Raji (cell line): ENCODE results near the gene TUBAL3.

Experiments used
- POLR2A ChIP-seq: IDR thresholded peaks from 2 replicates; pipeline ENCODE4 v1.6.1; 2011; ENCODE audit warnings: low read depth, low read length, control low read depth; ENCODE audit not compliant: insufficient read depth

The TUBAL3 gene

DNA sequence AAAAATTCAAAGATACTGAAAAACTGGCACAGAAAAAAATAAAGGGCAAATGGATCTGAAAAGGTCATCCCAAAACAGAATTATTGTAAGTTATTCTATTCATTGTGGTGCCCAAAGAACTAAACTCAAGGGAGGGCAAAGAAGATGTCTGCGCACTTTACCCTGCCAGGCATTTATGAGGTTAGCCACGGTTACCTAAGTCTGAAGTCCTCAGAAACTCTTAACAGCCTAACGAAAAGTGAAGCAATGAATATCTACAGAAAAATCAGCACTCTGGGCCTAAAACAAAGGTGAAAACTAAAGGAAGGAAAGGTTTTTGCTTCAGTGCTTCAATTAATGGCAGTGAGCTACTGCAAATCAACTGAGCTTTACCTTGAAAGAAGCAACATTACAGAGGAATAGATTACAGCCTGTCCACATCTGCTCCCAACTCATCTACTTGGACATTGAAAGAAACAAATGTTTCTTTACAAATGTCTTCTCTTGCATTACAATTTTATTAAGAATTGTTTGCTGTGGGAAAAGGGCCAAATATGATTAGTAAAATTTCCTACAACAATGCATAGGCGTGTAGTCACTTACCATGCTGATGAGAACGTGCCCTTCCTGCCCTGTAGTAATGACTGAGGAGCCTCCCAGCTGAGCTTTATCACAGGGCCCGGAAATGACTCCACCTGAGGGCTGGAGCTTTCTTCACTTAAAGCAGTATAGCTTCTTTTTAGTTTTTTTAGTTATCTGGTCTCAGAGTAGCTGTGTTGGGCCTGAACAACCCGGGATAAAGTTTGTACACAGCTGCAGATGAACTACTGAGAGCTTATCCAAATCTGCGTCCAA is at the start of gene TUBAL3:
Gene TUBAL3, minus strand, starts transcription at position 621 of the 834 bp plus-strand sequence. Its CDS starts 36 bp downstream, at position 585.
- TF ChIP-seq POLR2A: no peak

DNA sequence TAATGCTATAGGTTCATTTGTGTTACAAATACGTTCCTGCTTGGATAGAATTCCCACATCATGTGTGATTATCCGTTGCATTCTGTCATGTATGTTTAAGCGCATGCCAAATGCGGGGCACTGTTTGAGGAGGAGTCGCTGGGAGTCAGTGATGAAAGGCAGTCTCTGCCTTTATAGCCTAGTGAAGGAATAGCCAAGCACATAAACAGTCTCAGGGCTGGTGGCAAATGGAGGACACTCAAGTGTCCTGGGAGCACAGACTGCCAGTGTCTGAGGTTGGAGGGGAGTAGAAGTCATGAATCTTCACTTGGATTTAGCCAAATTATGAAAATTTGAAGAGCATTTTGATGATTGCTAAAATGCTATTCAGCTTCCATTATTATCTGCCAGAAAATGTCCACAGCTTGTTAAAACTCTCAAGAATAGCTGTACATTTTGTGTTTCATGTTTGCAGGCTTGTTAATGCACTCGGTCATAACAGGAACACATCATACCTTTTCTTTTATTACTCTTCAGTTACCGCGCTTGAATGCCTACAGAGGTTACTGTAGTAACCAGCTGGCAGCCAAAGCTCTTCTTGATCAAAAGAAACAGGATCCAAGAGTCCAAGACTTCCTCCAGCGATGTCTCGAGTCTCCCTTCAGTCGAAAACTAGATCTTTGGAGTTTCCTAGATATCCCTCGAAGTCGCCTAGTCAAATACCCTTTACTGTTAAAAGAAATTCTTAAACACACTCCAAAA is 49.3 kb upstream of the TUBAL3 start:
- no peak for TF ChIP-seq POLR2A

DNA sequence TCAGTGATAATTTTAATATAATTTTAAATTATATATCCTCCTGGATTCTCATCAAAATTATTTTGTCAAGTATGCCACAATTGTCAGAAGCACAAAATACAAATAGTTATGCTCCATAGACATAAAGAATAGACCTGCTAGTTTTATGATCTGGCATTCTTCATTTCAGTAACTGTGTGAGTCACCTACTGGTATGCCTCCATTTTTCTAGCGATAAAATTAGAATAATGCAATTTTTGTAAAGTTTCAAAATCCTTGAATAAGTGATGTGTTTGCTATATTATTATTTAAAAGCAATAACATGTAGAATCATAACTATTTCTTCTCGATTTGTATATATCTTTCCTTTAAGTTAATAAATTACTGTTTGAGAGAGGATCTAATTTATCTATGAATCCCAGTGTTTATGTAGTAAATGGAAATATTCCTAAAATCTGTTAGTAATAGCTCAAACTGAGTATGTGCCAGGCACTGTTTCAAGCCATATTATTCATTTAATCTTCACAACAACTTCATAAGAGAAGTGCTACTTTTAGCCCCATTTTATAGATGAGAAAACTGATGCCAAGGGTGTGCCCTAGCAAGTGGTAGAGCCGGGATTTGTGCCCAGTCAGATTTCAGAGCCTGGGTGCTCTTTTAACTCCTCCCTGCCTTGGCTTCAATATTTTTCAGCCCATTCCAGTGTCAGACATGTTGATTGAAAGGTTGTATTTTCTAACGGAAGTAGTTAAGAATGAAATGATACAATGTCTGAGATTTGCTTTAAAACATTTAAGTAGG is 46.2 kb upstream of the TUBAL3 start:
- TF ChIP-seq POLR2A: no peak

DNA sequence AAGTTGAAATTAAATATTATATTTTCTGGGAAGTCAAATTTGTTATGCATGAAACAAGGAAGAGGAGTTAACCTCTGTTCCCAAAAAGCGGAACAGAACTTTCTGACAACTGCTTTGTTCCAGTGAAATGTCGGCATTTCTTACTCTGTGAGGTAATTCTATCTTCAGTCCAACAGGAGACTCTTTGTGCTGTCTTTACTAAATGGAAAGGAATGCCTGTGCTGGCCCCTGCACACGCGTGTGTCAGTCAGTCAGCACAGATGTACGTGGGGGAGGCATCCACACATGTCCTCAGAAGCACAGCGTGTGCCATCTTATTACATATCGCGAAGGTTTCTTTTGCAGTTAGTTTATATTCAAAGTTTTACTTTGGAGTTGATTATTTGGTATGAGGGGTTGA is 45.2 kb upstream of the TUBAL3 start:
- no peak for TF ChIP-seq POLR2A

DNA sequence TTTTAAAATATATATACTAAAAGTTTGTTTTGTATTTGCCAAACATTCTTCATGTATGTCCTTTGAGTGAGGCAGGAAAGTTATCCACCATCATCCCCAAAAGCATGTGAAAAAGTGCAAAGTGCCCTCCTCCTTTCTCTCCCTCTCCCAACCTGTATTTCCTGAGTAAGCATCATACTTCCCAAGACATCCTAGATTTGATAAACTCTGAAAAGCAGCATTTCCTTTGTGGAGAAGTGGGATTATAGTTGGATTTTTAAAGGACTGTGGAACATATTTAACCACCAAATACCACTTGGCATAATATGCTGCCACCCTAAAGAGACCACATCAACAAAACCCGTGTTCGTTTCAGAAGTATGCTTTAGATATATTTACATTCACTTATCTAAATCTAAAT is 44.6 kb upstream of the TUBAL3 start:
- no peak for TF ChIP-seq POLR2A

DNA sequence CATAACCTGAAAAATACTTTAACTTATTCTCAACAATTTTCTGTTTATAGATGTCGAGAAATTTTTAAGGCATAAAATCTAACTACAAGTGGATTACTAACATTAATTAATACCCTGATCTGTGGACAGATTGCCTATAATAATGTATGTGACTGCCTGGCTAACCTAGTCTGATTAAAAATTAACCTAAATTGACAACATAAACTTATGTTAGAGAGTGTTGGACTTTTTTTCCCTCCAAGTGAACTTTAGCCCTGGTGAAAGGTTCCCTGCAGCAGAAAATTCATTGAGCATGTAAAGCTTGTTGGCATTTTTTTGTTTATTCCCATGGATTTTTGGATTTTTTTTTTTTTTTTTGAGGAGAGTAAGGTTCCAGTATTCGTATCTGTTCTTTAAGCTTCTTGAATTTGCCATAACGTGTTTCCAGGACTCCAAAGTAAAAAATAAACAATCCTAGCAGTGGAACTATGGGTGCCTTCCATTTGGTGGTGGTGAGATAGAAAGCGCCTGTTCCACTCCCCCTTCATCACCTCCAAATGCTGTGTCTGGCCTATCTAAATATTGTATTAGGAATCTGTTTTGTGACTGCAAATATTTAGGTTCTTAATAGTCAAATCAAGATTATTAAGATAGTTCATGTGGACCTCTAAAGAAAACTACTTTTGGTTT is 43.8 kb upstream of the TUBAL3 start:
- no peak for TF ChIP-seq POLR2A

DNA sequence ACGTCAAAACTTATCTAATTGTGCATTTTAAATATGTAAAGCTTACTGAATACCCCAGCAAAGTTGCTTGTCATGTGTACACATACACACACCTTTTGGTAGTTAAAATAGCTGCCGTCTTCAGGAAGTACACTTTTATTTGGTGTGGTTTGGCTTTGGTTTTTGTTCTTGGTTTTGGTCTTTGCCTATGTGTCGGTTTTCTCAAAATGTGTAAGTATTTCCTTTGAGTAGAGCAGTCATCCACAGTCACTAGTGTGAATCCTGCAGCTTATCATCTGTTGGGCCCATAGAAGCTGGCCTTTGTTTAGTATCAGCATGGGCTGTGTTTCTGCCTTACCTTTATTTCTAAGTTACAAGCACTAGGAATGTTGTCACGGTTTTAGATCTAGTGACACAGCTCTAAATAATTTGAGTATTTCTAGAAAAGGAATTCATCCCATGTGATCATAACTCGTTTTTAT is 43.0 kb upstream of the TUBAL3 start:
- TF ChIP-seq POLR2A: no peak

DNA sequence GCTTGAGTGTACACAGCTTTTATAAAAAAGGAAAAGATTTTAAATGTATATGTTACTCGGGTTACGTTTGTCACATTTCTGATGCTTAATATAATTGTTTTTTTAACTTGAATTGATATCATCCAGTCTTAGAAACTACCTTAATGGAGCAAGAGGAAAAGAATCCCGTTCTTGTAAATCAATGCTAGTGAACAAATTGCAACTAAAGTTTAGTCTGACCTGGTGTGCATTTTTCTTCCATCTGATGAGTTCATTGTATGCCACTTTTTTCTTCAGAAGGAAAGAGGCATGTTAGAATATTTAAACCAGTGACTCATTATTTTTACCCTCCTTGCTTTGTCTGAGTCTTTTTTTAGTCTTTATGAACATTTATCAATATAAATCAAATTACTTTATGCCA is 42.4 kb upstream of the TUBAL3 start:
- no peak for TF ChIP-seq POLR2A

DNA sequence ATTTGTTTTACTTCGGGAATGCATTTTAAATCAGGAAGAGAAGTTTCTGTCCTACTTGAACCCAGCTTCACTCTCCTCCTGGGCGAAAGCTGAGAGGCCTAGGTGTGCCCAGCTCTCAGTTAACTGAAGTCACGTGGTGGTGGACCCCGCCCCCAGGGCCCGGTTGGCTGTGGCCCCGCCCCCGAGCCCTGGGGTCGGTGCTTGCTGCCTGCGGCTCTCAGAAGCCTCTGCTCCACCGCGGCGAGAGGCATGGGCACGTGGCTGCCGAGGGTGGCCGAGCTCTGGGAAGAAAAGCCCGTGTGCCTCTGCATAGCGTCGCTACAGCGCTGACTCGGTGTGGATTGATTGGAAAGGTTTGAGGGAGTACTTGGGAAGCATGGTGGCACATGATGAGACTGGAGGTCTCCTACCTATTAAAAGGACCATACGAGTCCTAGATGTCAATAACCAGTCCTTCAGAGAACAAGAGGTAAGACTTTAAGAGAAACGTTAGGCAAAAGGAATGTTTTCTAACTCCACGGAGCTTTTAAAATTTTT is 41.8 kb upstream of the TUBAL3 start:
- peak; percentile 92 for TF ChIP-seq POLR2A

DNA sequence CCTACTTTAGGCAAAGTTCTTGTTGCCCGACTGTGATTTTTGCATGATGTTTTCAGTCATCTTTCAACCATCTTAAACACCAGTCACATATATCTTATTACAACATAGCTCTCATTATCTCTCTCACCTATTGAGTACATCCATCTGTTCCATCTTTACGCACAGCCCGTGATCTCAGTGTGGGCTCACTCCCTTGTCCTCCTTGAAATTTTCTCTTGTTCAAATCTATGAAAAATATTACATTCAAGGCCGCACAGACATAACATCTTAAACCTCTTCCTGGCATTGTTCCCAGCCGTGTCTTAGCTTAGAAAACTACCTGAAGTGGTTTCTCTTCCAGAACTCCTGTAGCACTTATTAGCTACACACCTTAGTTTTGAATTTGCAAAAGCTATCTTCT is 40.4 kb upstream of the TUBAL3 start:
- no peak for TF ChIP-seq POLR2A

DNA sequence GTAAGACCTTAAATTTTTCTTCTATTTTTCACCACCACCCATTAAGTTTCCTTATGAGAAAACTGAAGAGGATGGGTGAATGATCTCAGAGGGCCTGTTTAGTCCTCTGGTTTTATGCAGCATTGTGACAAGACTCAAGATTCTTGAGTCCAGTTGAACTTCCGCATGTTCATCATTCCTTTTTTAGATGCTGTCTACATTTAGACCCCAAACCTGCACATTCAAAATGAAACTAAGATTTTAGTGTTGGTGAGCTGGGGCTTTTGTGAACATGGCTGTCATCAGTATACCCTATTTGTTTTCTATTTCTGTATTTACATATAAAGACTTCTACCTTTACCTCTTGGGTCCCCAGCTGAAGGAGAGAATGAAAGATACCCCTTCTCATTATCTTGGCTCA is 38.8 kb upstream of the TUBAL3 start:
- TF ChIP-seq POLR2A: no peak

DNA sequence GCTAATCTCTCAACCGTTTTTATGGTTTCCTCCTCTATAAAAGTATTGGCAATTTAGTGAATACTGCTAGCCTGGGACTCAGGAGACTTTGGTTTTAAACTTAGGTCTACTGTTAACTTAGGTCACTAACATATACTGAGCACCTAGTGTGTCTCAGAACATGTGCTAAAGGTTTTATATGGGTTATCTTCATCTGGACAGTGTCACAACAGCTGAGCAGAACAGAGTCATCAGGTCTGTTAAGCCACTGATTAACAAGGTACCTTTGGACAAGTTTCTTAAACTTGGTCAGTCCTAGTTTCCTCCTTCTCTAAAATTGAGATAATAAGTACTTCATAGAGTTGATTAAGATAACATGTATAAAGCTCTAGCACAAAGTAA is 38.4 kb upstream of the TUBAL3 start:
- TF ChIP-seq POLR2A: no peak

DNA sequence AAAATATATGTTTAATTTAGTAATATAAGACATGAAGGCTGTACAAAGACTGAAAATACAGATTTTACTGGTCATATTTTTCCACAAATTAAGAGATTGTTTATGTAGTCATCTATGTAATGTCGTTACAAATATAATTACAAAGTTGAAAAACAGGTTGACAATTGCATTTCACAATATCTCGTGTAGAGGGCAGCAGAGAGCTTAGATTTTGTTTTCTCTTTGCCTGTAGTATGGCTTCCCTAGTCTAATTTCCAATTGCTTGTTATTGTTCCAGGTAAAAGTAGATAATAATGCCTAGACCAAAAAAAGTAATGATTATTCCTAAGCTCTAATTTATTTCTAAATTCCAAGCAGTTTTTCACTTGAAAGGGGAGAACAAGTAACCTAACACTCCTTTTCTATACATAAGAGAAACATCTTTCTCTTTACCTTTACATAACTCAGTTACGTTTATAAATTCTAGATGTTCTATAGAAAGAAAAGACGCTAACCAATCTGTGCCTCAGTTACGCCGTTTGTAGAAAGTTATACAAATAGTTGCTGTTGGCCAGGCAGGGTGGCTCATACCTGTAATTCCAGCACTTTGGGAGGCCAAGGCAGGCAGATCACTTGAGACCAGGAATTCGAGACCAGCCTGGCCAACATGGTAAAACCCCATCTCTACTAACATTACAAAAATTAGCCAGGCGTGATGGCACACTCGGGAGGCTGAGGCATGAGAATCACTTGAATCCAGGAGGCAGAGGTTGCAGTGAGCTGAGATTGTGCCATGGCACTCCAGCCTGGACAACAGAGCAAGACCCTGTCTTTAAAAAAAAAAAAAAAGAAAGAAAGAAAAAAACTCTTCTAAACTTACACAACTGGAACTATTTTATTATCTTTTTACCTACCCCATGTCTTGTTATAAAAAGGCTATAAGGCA is 37.7 kb upstream of the TUBAL3 start:
- no peak for TF ChIP-seq POLR2A

DNA sequence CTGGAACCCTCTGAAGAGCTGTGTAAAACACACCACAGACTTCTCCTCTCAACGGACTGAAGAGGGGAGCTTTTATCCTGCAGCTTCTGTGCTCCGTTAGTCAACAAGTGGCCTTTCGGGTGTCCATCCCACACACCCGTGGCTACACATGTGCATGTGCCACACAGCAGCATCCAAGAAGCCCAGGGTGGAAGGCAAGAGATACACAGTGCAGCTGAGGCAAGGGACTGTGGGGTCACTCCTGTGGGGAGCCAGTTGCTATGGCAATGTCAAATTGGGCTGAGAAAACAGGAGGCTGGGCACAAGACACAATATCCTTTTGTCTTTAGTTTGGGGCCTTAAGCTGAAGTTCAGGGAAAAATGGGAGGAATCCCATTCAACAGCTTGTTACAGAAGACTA is 36.5 kb upstream of the TUBAL3 start:
- TF ChIP-seq POLR2A: no peak
